Keratinocyte (primary cell): Measurements from ENCODE around the gene VPS13D. TPM values are rescaled to one million over a fixed set of nuclear protein-coding genes. Genes with fewer than 3 reads are reported as not detected.

Experiments
- DNase-seq: peaks from one replicate; pipeline ENCODE4 v3.0.0-alpha.2; 2011; ENCODE audit warnings: low read depth, missing footprints, low spot score
- FAIRE-seq: peaks from 2 replicates; lab custom pipeline; 2011; peaks lifted over from hg19 to GRCh38; lab: Jason Lieb, UNC
- H2AFZ ChIP-seq: 2 replicates; pipeline ENCODE4 v1.6.0; 2012; ENCODE audit warnings: low read length, control low read depth, inconsistent platforms; ENCODE audit not compliant: control insufficient read depth
- H3K27ac ChIP-seq: 2 replicates; pipeline ENCODE4 v1.5.1; 2011; ENCODE audit warnings: low read length; ENCODE audit not compliant: control insufficient read depth, insufficient read depth
- H3K27me3 ChIP-seq: 3 replicates; pipeline ENCODE4 v1.6.0; 2011; ENCODE audit warnings: low read length; ENCODE audit not compliant: control insufficient read depth, insufficient read depth; ENCODE audit errors: extremely low read depth
- H3K36me3 ChIP-seq, 2 experiments: 2 replicates in 1 of 2; 3 replicates in 1 of 2; pipeline ENCODE4 v1.5.1; 2011; ENCODE audit warnings: low read length in 2 of 2, mild to moderate bottlenecking in 1 of 2; ENCODE audit not compliant: control insufficient read depth in 2 of 2, insufficient read depth in 2 of 2; ENCODE audit errors: extremely low read depth in 1 of 2
- H3K4me1 ChIP-seq: 3 replicates; pipeline ENCODE4 v1.5.1; 2011; ENCODE audit warnings: low read length; ENCODE audit not compliant: control insufficient read depth, insufficient read depth; ENCODE audit errors: extremely low read depth
- H3K4me2 ChIP-seq: 3 replicates; pipeline ENCODE4 v1.6.0; 2011; ENCODE audit warnings: low read depth, low read length; ENCODE audit not compliant: control insufficient read depth, insufficient read depth; ENCODE audit errors: extremely low read depth
- H3K4me3 ChIP-seq, 3 experiments: fragments of 200-600 bp in 1 of 3; sonication (generic) in 1 of 3; 2 replicates in 2 of 3; 3 replicates in 1 of 3; pipeline ENCODE4 v1.5.1; 2011 to 2016; ENCODE audit warnings: low read length in 3 of 3, mild to moderate bottlenecking in 3 of 3, control low read depth in 2 of 3, inconsistent platforms in 1 of 3, low read depth in 1 of 3, mixed read lengths in 1 of 3, mixed run types in 1 of 3, moderate library complexity in 1 of 3; ENCODE audit not compliant: control insufficient read depth in 2 of 3, insufficient read depth in 2 of 3; ENCODE audit errors: extremely low read depth in 1 of 3
- H3K79me2 ChIP-seq: 2 replicates; pipeline ENCODE4 v1.6.0; 2012; ENCODE audit warnings: low read length; ENCODE audit not compliant: control insufficient read depth, insufficient read depth
- H3K9ac ChIP-seq: 3 replicates; pipeline ENCODE4 v1.6.0; 2011; ENCODE audit warnings: low read length; ENCODE audit not compliant: control insufficient read depth, insufficient read depth; ENCODE audit errors: extremely low read depth
- H3K9me1 ChIP-seq: 3 replicates; pipeline ENCODE4 v1.6.0; 2011; ENCODE audit warnings: low read length; ENCODE audit not compliant: control insufficient read depth, insufficient read depth; ENCODE audit errors: extremely low read depth
- H3K9me3 ChIP-seq: 2 replicates; pipeline ENCODE4 v1.5.1; 2012; ENCODE audit warnings: low read depth, low read length; ENCODE audit not compliant: control insufficient read depth
- H4K20me1 ChIP-seq: 3 replicates; pipeline ENCODE4 v1.6.0; 2011; ENCODE audit warnings: low read length; ENCODE audit not compliant: control insufficient read depth, insufficient read depth; ENCODE audit errors: extremely low read depth
- CTCF ChIP-seq, 3 experiments: IDR thresholded peaks in 1 of 3; conservative IDR thresholded peaks in 1 of 3; optimal IDR thresholded peaks in 1 of 3; 2 replicates in 2 of 3; 3 replicates in 1 of 3; pipeline versions ENCODE3 to v1.5.1; 2011; ENCODE audit warnings: low read length in 3 of 3, mild to moderate bottlenecking in 3 of 3, moderate library complexity in 2 of 3, control low read depth in 1 of 3, inconsistent platforms in 1 of 3; ENCODE audit not compliant: insufficient read depth in 2 of 3; ENCODE audit errors: extremely low read depth in 1 of 3
- EZH2 ChIP-seq: IDR thresholded peaks from one replicate; pipeline ENCODE4 v1.6.1; 2012; ENCODE audit warnings: inconsistent platforms, mild to moderate bottlenecking, low read length, moderate library complexity
- dilution Hi-C: fragments of 300-500 bp; cut with MboI; formaldehyde crosslinking; loops from one replicate; pipeline ENCODE4 v1.7.0; 2020; ENCODE audit warnings: low sequenced_read_pairs; ENCODE audit not compliant: extremely low pct_ligation_motif_present
- polyA plus RNA-seq, 5 experiments: library from polyadenylated mRNA; depleted of rRNA in 3 of 5; stranded (reverse) in 3 of 5; stranded (forward) in 1 of 5; unstranded in 1 of 5; fragments of >200 nt; gene quantifications; 1 replicate in 1 of 5; 2 replicates in 3 of 5; 3 replicates in 1 of 5; pipeline versions ENCODE4 v1.2.1 to v1.2.3, GENCODE V29; 2011 to 2012; ENCODE audit warnings: missing spikeins in 2 of 5, low read depth in 1 of 5, low replicate concordance in 1 of 5

The VPS13D gene
- polyA plus RNA-seq, 1 donor (not counting 4 experiments of a cell fraction or from before 2014, with no cell fraction given), result 19.0 TPM

GRCh38 chr1:12430525-12430924 lies 200.7 kb downstream of the VPS13D start:
- no peak for FAIRE-seq
- H2AFZ ChIP-seq, result no peak overlapping the region
- no peak overlapping the region for H3K27ac ChIP-seq

GRCh38 chr1:12432897-12433296 lies 203.1 kb downstream of the VPS13D start:
- H3K4me2 ChIP-seq, result no peak overlapping the region
- no peaks in the 10 kb centered on the region for H3K9me3 ChIP-seq
- no peaks in the 10 kb centered on the region for H3K27me3 ChIP-seq
- no peak overlapping the region for H3K4me3 ChIP-seq
- H3K9me1 ChIP-seq, result no peaks in the 10 kb centered on the region
- peaks cover 43% of the 10 kb centered on the region for H3K4me1 ChIP-seq
- no peak overlapping the region for H3K9ac ChIP-seq
- FAIRE-seq (no peak), DNase-seq (no peak)
- no peak overlapping the region for H3K27ac ChIP-seq
- H4K20me1 ChIP-seq, result no peaks in the 10 kb centered on the region
- H3K79me2 ChIP-seq, result no peaks in the 10 kb centered on the region
- TF ChIP-seq CTCF (optimal IDR thresholded peaks at IDR 0.05 in 1 of 3, IDR thresholded peaks at IDR 0.05 in 1 of 3, conservative IDR thresholded peaks at IDR 0.05 in 1 of 3; ENCODE audit: extremely low read depth in 1 of 3, insufficient read depth in 2 of 3, low read length in 3 of 3) (no peak), EZH2 (no peak)
- H3K36me3 ChIP-seq, result peaks cover 4 to 6% of the 10 kb centered on the region in 2 experiments
- dilution Hi-C loops, result no loop called here
- H2AFZ ChIP-seq, result no peak overlapping the region

More at GRCh38 chr1:12430525-12430924, 200.7 kb downstream of the VPS13D start:
- Histone ChIP-seq H3K9ac (no peak overlapping the region), H3K79me2 (no peaks in the 10 kb centered on the region), H3K4me3 (no peak overlapping the region), H3K9me3 (no peaks in the 10 kb centered on the region), H3K4me2 (no peak overlapping the region), H3K4me1 (peaks cover 23% of the 10 kb centered on the region), H3K36me3 (peaks cover 4 to 6% of the 10 kb centered on the region in 2 experiments), H4K20me1 (no peaks in the 10 kb centered on the region), H3K9me1 (no peaks in the 10 kb centered on the region), H3K27me3 (no peaks in the 10 kb centered on the region)
- no peak for DNase-seq
- TF ChIP-seq EZH2, result no peak
- no peak for TF ChIP-seq CTCF (optimal IDR thresholded peaks at IDR 0.05 in 1 of 3, IDR thresholded peaks at IDR 0.05 in 1 of 3, conservative IDR thresholded peaks at IDR 0.05 in 1 of 3; ENCODE audit: extremely low read depth in 1 of 3, insufficient read depth in 2 of 3, low read length in 3 of 3)
- dilution Hi-C loops, result no loop called here
